IMR-90 (cell line): Measurements from ENCODE around the gene CLIC3. TPM values are rescaled to one million over a fixed set of nuclear protein-coding genes. Genes with fewer than 3 reads are reported as not detected.

Experiments used
- ATAC-seq: fragments of 200-7000 bp; cut with Tn5 transposase; 2 replicates; pipeline ENCODE4 v1.9.1; 2020; ENCODE audit warnings: low read depth, mild to moderate bottlenecking, moderate library complexity
- BruUV-seq: library from RNA; stranded (reverse); fragments of 400-500 nt; replicated peaks from 2 replicates; lab custom pipeline; 2021; lab: Mats Ljungman, UMichigan
- CTCF ChIA-PET: fragments of 300-600 bp; formaldehyde crosslinking; extraction: SDS; loops from one replicate; lab custom pipeline; 2021; ENCODE audit warnings: antibody characterized with exemption; lab: Yijun Ruan, JAX
- POLR2A ChIA-PET: fragments of 300-600 bp; sonication (Branson Sonifier 250); formaldehyde crosslinking; loops from one replicate; lab custom pipeline; 2022; ENCODE audit warnings: antibody characterized with exemption; ENCODE audit not compliant: unreplicated experiment; lab: Charles Lee
- DNase-seq: peaks from one replicate; pipeline ENCODE4 v3.0.0; 2013
- H2AFZ ChIP-seq: replicated peaks from 2 replicates; pipeline ENCODE3; 2013; ENCODE audit warnings: low read length, mild to moderate bottlenecking; ENCODE audit not compliant: poor library complexity
- H2AK5ac ChIP-seq: 2 replicates; pipeline ENCODE4 v1.6.1; 2013; ENCODE audit warnings: low read depth, low read length, inconsistent platforms
- H2AK9ac ChIP-seq: replicated peaks from 2 replicates; pipeline ENCODE3; 2013; ENCODE audit warnings: mild to moderate bottlenecking, low read depth, low read length, moderate library complexity; ENCODE audit not compliant: poor library complexity
- H2BK120ac ChIP-seq: 2 replicates; pipeline ENCODE4 v1.6.1; 2013; ENCODE audit warnings: low read depth, low read length, inconsistent platforms
- H2BK15ac ChIP-seq: 3 replicates; pipeline ENCODE4 v1.6.1; 2013; ENCODE audit warnings: low read depth, low read length, inconsistent platforms
- H2BK20ac ChIP-seq: 2 replicates; pipeline ENCODE4 v1.6.1; 2013; ENCODE audit warnings: low read depth, mild to moderate bottlenecking, inconsistent platforms, low read length, moderate library complexity
- H2BK5ac ChIP-seq: 2 replicates; pipeline ENCODE4 v1.6.1; 2013; ENCODE audit warnings: mild to moderate bottlenecking, low read depth, low read length, inconsistent platforms; ENCODE audit not compliant: poor library complexity, severe bottlenecking
- H3K14ac ChIP-seq: replicated peaks from 2 replicates; pipeline ENCODE4 v1.6.1; 2013; ENCODE audit warnings: low read depth, low read length, inconsistent platforms
- H3K18ac ChIP-seq: 2 replicates; pipeline ENCODE4 v1.6.1; 2013; ENCODE audit warnings: low read depth, low read length, control low read depth
- H3K23ac ChIP-seq: 2 replicates; pipeline ENCODE4 v1.6.1; 2013; ENCODE audit warnings: low read depth, low read length, inconsistent platforms
- H3K27ac ChIP-seq: 2 replicates; pipeline ENCODE4 v1.5.1; 2013; ENCODE audit warnings: mild to moderate bottlenecking, control low read depth, low read length; ENCODE audit not compliant: insufficient read depth
- H3K27me3 ChIP-seq: 2 replicates; pipeline ENCODE4 v1.6.1; 2013; ENCODE audit warnings: low read length; ENCODE audit not compliant: control insufficient read depth, insufficient read depth
- H3K36me3 ChIP-seq: 2 replicates; pipeline ENCODE4 v1.6.1; 2013; ENCODE audit warnings: low read length, mixed read lengths; ENCODE audit not compliant: control insufficient read depth, insufficient read depth
- H3K4ac ChIP-seq: 2 replicates; pipeline ENCODE4 v1.6.1; 2013; ENCODE audit warnings: low read depth, low read length, inconsistent platforms
- H3K4me1 ChIP-seq: 2 replicates; pipeline ENCODE4 v1.6.1; 2013; ENCODE audit warnings: low read length, mixed read lengths; ENCODE audit not compliant: control insufficient read depth, insufficient read depth
- H3K4me2 ChIP-seq: 2 replicates; pipeline ENCODE4 v1.6.1; 2013; ENCODE audit warnings: low read depth, mild to moderate bottlenecking, control low read depth, low read length, moderate library complexity
- H3K4me3 ChIP-seq: 2 replicates; pipeline ENCODE4 v1.5.1; 2013; ENCODE audit warnings: low read depth, mild to moderate bottlenecking, control low read depth, low read length, moderate library complexity; ENCODE audit not compliant: insufficient read depth
- H3K56ac ChIP-seq: 2 replicates; pipeline ENCODE4 v1.6.1; 2013; ENCODE audit warnings: low read length, inconsistent platforms; ENCODE audit not compliant: insufficient read depth; ENCODE audit errors: extremely low read depth
- H3K79me1 ChIP-seq, 2 experiments: 2 replicates each; pipeline ENCODE4 v1.6.1; 2013; ENCODE audit warnings: low read length in 2 of 2, inconsistent platforms in 1 of 2, low read depth in 1 of 2
- H3K9ac ChIP-seq: 2 replicates; pipeline ENCODE4 v1.6.1; 2013; ENCODE audit warnings: low read depth, low read length, control low read depth
- H3K9me1 ChIP-seq: 2 replicates; pipeline ENCODE4 v1.6.1; 2013; ENCODE audit warnings: low read length, inconsistent platforms; ENCODE audit not compliant: insufficient read depth
- H3K9me3 ChIP-seq: 2 replicates; pipeline ENCODE4 v1.6.1; 2013; ENCODE audit warnings: low read length; ENCODE audit not compliant: control insufficient read depth, insufficient read depth
- H4K20me1 ChIP-seq: 2 replicates; pipeline ENCODE4 v1.6.1; 2013; ENCODE audit warnings: low read length, inconsistent platforms; ENCODE audit not compliant: insufficient read depth
- H4K5ac ChIP-seq: 2 replicates; pipeline ENCODE4 v1.6.1; 2013; ENCODE audit warnings: mild to moderate bottlenecking, low read depth, low read length, control low read depth
- H4K8ac ChIP-seq, 2 experiments: 2 replicates each; pipeline ENCODE4 v1.6.1; 2013; ENCODE audit warnings: low read depth in 2 of 2, low read length in 2 of 2, control low read depth in 1 of 2, inconsistent platforms in 1 of 2
- H4K91ac ChIP-seq: 2 replicates; pipeline ENCODE4 v1.6.1; 2013; ENCODE audit warnings: low read depth, low read length, inconsistent platforms; ENCODE audit not compliant: insufficient read depth
- BHLHE40 ChIP-seq: fragments of 150-350 bp; IDR thresholded peaks from 2 replicates; pipeline ENCODE4 v1.6.1; 2016; ENCODE audit warnings: mild to moderate bottlenecking, low read depth, low read length
- CHD1 ChIP-seq: IDR thresholded peaks from 2 replicates; pipeline ENCODE4 v1.6.1; 2012; ENCODE audit warnings: low read depth, low read length, improper control_type of control experiment
- MAFK ChIP-seq: IDR thresholded peaks from 2 replicates; pipeline ENCODE4 v1.6.1; 2012; ENCODE audit warnings: low read depth, low read length, improper control_type of control experiment
- MAZ ChIP-seq: IDR thresholded peaks from 2 replicates; pipeline ENCODE4 v1.6.1; 2012; ENCODE audit warnings: low read depth, mild to moderate bottlenecking, low read length, improper control_type of control experiment, moderate library complexity, borderline replicate concordance
- MXI1 ChIP-seq: IDR thresholded peaks from 2 replicates; pipeline ENCODE4 v1.6.1; 2012; ENCODE audit warnings: low read depth, mild to moderate bottlenecking, low read length, moderate library complexity, borderline replicate concordance
- NFE2L2 ChIP-seq: fragments of 150-350 bp; IDR thresholded peaks from 2 replicates; pipeline ENCODE4 v1.6.1; 2016; ENCODE audit warnings: low read depth, mild to moderate bottlenecking, low read length
- POLR2A ChIP-seq: IDR thresholded peaks from 2 replicates; pipeline ENCODE4 v1.6.1; 2012; ENCODE audit warnings: mild to moderate bottlenecking, low read depth, low read length
- RAD21 ChIP-seq: IDR thresholded peaks from 2 replicates; pipeline ENCODE4 v1.6.1; 2012; ENCODE audit warnings: low read length, improper control_type of control experiment
- RCOR1 ChIP-seq: IDR thresholded peaks from 2 replicates; pipeline ENCODE4 v1.6.1; 2012; ENCODE audit warnings: mild to moderate bottlenecking, low read length, improper control_type of control experiment; ENCODE audit not compliant: insufficient replicate concordance
- RFX5 ChIP-seq: IDR thresholded peaks from 2 replicates; pipeline ENCODE4 v1.8.0; 2012; ENCODE audit warnings: low read depth, mild to moderate bottlenecking, low read length, moderate library complexity
- SMC3 ChIP-seq: fragments of 150-350 bp; IDR thresholded peaks from 2 replicates; pipeline ENCODE4 v1.6.1; 2016; ENCODE audit warnings: low read depth, mild to moderate bottlenecking, antibody characterized with exemption, low read length, moderate library complexity
- WGBS, 2 experiments: methylation state at CpG; one replicate each; pipeline versions ENCODE4 v1.1.5 to v1.1.7; 2013; ENCODE audit warnings: missing lambda C conversion rate in 2 of 2; ENCODE audit not compliant: insufficient read length in 1 of 2; ENCODE audit errors: extremely low coverage in 2 of 2; 5-methylcytosine and 5-hydroxymethylcytosine counted together
- dilution Hi-C: fragments of 300-500 bp; cut with HindIII; formaldehyde crosslinking; loops from one replicate; pipeline ENCODE4 v1.14.3; 2018; ENCODE audit warnings: low sequenced_read_pairs; ENCODE audit not compliant: unreplicated experiment
- in situ Hi-C: fragments of 300-500 bp; cut with MboI; formaldehyde crosslinking; loops from 3 replicates; pipeline ENCODE4 v1.14.3; 2019; ENCODE audit warnings: low sequenced_read_pairs, inconsistent platforms, mixed read lengths
- intact Hi-C: fragments of 100-400 bp; cut with micrococcal nuclease; formaldehyde crosslinking; loops from 2 replicates; pipeline ENCODE4 v1.10.0; 2022
- polyA plus RNA-seq, 3 experiments: library from polyadenylated mRNA; depleted of rRNA; stranded (reverse); fragments of >200 nt; gene quantifications; 2 replicates each; pipeline ENCODE4 v1.2.3, GENCODE V29; 2012; ENCODE audit warnings: low replicate concordance in 1 of 3
- total RNA-seq: library from RNA; depleted of rRNA; stranded (reverse); fragments of >200 nt; gene quantifications from 2 replicates; pipeline ENCODE4 v1.2.3, GENCODE V29; 2012
- TF ChIP-seq, protein P1 (sequence below): fragments of 150-350 bp; IDR thresholded peaks from 2 replicates; pipeline ENCODE4 v1.6.1; 2017; ENCODE audit warnings: mild to moderate bottlenecking, antibody characterized with exemption, low read length, low read depth
- TF ChIP-seq, protein P2 (sequence below): conservative IDR thresholded peaks from 2 replicates; pipeline ENCODE4 v1.5.1; 2012; ENCODE audit warnings: mild to moderate bottlenecking, low read depth, low read length, improper control_type of control experiment

Gene CLIC3
- total and polyA plus RNA-seq, 2 of the 4 experiments (the other 2 are of a cell fraction), result 0.18 to 1.7 TPM

DNA sequence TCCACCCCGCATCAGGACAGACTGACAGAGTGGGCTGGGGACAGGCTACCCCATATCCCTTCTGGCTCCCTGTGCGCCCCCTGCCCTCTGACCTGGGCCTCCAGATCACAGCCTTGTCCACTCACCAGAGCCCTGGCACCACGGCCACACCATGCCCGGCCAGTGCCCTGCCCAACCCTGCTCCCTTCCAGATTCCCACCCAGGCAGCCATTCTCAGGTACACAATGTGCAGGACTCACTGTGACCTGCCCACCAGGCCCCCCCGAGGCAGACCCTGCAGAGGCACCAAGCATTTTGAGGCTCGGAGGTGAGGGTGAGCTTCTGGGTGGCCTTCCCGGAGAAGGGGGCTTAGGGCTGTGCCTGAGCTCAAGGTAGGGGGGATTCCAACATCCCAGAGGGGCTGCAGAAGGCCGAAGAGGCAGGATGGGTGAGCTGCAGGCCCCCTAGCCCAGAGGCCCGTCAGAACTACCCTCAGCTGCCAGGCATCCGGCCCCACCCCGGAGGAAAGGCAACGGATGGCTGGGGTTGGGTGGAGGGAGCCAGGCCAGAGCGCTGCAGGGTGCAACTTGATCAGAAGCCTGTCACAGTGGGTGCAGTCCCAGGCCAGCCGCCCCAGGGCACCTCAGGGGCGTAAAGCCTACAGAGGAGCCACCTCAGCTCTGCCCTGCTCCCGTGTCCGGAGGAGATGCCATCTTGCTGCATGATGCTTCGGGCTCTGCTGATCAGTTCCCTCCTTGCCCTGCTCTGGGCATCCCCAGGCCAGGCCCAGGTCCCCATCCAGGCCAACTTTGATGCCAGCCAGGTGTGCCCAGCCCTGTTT lies 13.9 kb downstream of the CLIC3 start, which contains the start of gene LCNL1:
LCNL1 (plus strand) TSS at position 762 of the 820 bp plus-strand sequence. CDS start 594 bp downstream, outside the sequence.
- ATAC-seq (no peak), DNase-seq (no peak)
- H3K23ac ChIP-seq, result no peak within 1 kb of the TSS
- peaks cover 38% of the 10 kb centered on the region for H3K27me3 ChIP-seq
- H3K18ac ChIP-seq, result no peak within 1 kb of the TSS
- no TSS peak for BruUV-seq
- H3K9me1 ChIP-seq, result no peaks in the 10 kb centered on the region
- no peaks in the 10 kb centered on the region for H3K79me1 ChIP-seq
- ChIA-PET POLR2A (no interaction called here), CTCF (interaction anchor here (1.2 kb wide), 1 partner anchor 34 kb away, joined by 4 read pairs; no protein-coding TSS in a partner anchor)
- H3K9me3 ChIP-seq, result no peaks in the 10 kb centered on the region
- H3K4ac ChIP-seq, result no peak within 1 kb of the TSS
- dilution Hi-C loops (no loop called here), in situ Hi-C loops (no loop called here), intact Hi-C loops (no loop called here)
- no peak within 1 kb of the TSS for H2BK120ac ChIP-seq
- H3K56ac ChIP-seq, result no peak within 1 kb of the TSS
- no peak within 1 kb of the TSS for H3K27ac ChIP-seq
- no peak within 1 kb of the TSS for H4K8ac ChIP-seq
- H3K4me2 ChIP-seq, result no peak within 1 kb of the TSS
- no peaks in the 10 kb centered on the region for H4K20me1 ChIP-seq
- 81% methylated on average over 4 of the region's 18 CpGs; no CpG with 5 or more reads in 1 of the 2 experiments for WGBS, 2 experiments
- H2BK20ac ChIP-seq, result no peak within 1 kb of the TSS
- H2BK15ac ChIP-seq, result no peak within 1 kb of the TSS
- peak within 1 kb of the TSS; percentile 37 for H2AK9ac ChIP-seq
- no peak within 1 kb of the TSS for H4K5ac ChIP-seq
- no peak within 1 kb of the TSS for H3K14ac ChIP-seq
- H3K36me3 ChIP-seq, result no peaks in the 10 kb centered on the region
- H2AK5ac ChIP-seq, result no peak within 1 kb of the TSS
- no peak within 1 kb of the TSS for H3K9ac ChIP-seq
- H2BK5ac ChIP-seq, result no peak within 1 kb of the TSS
- H3K4me3 ChIP-seq, result no peak within 1 kb of the TSS
- no peak for TF ChIP-seq CHD1
- no peak for TF ChIP-seq SMC3
- TF ChIP-seq RFX5, result no peak
- no peak for TF ChIP-seq RCOR1
- TF ChIP-seq BHLHE40, result no peak
- TF ChIP-seq POLR2A, result no peak
- TF ChIP-seq, protein P1, sequence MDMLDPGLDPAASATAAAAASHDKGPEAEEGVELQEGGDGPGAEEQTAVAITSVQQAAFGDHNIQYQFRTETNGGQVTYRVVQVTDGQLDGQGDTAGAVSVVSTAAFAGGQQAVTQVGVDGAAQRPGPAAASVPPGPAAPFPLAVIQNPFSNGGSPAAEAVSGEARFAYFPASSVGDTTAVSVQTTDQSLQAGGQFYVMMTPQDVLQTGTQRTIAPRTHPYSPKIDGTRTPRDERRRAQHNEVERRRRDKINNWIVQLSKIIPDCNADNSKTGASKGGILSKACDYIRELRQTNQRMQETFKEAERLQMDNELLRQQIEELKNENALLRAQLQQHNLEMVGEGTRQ, result no peak
- no peak for TF ChIP-seq MXI1
- no peak for TF ChIP-seq RAD21
- no peak for TF ChIP-seq NFE2L2
- TF ChIP-seq MAZ, result no peak
- TF ChIP-seq, protein P2, sequence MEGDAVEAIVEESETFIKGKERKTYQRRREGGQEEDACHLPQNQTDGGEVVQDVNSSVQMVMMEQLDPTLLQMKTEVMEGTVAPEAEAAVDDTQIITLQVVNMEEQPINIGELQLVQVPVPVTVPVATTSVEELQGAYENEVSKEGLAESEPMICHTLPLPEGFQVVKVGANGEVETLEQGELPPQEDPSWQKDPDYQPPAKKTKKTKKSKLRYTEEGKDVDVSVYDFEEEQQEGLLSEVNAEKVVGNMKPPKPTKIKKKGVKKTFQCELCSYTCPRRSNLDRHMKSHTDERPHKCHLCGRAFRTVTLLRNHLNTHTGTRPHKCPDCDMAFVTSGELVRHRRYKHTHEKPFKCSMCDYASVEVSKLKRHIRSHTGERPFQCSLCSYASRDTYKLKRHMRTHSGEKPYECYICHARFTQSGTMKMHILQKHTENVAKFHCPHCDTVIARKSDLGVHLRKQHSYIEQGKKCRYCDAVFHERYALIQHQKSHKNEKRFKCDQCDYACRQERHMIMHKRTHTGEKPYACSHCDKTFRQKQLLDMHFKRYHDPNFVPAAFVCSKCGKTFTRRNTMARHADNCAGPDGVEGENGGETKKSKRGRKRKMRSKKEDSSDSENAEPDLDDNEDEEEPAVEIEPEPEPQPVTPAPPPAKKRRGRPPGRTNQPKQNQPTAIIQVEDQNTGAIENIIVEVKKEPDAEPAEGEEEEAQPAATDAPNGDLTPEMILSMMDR, result no peak
- TF ChIP-seq MAFK, result no peak
- no peak within 1 kb of the TSS for H2AFZ ChIP-seq
- H3K4me1 ChIP-seq, result peaks cover 1% of the 10 kb centered on the region; the same call in 1 of the 2 replicates
- no peak within 1 kb of the TSS for H4K91ac ChIP-seq
